ENCODE measurements around the gene FMN1.

FMN1 gene

DNA sequence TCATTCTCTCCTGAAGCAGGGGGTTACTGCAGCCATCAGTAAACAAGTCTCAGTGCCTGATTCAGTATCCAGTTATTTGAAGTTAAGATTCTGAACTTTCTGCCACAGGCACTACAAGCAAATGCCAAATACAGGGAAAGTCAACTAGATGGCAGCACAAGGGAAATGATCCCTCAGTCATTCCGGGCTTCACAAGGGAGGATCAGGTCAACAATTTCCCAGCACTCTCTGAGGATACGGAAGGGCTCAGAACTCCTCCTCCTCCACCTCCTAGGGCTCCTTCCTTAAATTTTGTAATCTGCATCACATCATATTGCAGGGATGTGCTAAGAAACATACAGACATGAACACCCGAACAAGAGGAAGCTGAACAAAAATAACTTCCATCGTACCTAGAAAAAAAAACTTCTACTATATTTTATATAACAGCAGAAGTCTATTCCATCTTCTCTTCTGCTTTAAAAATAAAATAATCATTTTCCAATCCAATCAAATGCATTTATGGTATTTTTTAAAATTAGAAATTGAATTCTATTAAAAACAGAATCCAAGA lies 187.1 kb downstream of the FMN1 start:
- no peak for DNase-seq

DNA sequence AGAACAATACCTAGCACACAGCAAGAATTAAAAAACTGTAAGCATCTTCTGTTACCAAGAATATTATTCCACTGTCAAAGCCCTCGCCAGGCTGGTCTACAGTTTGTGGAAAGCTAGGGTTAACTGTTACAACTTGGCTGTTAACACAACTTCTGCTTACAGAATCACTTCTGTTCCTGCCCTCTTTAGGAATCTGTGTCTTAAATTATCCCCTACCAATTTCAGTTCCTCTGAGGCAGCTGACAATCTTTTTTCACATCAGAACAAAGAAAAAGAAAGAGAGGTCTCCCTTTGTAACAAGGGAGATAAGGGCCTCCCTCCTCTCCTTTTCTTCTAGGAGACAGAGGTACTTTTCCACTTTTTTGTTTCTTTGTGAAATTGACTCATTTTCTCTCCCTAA lies 188.9 kb downstream of the FMN1 start:
- DNase-seq, result no peak

DNA sequence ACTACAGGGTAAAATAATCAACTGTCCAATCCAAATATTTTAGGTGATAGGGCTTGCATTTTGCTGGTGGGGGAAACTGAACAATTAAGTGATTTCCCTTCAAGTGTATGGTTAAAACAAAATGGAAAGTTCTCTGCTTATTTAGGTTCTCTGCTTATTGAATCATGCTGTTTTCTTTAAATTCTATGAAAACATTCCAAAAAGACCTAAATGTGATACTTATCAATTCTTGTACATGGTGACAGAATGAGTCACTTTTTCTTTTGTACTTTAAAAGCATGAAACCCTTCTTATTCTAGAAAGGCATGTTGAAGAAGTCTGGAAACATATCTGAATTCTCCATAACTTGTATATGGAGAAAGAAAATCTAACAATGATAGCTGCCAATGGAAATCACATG lies 192.6 kb downstream of the FMN1 start:
- no peak for DNase-seq

DNA sequence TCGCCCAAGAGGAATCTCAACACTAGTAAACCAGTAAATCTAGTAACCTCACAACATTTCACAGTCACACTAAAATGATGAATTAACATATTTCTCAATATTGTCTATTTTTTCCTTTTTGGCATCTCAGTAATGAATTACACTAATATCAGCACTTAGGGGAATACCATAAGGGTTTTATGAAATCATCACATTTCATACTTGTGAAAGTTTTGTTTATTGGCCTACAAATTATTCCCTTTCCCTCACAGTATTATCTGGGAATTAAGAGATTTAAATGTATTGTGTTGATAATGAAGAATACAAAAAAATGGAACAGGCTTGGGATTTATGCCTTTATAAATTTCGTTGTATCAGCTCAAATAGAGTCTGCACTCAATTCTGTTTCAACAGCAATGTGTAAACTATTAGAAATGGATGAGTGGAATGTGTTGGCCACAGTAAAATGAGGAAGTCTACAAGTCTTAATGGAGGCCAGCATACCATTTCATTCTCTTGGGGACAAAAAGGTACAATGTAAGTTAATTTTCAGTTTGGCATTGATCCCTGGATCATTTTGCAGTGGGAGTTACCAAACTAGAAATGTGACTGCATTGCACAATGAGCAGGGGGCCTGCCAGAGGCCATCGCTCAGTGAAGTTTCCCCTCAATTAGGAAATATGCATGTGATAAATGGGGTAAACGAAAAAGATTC lies 195.4 kb downstream of the FMN1 start:
- no peak for DNase-seq

DNA sequence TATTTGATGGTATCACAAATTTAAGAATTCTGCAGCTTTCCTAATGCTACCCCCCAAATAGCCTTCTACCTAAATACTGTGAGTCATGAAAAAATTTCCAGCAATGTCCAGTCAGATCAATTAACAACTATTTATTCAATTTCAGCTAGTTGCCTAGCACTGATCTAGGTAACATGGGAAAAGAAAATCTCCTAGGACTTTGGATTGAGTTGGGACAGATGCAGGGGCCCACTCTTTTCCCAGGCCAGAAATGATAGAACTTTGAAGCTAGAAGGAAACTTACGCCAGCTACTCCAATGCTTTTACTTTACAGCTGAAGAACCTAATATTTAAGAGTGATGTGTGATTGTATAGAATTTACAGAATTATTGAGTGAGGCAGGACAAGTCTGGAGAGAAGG lies 196.3 kb downstream of the FMN1 start:
- DNase-seq, result no peak

DNA sequence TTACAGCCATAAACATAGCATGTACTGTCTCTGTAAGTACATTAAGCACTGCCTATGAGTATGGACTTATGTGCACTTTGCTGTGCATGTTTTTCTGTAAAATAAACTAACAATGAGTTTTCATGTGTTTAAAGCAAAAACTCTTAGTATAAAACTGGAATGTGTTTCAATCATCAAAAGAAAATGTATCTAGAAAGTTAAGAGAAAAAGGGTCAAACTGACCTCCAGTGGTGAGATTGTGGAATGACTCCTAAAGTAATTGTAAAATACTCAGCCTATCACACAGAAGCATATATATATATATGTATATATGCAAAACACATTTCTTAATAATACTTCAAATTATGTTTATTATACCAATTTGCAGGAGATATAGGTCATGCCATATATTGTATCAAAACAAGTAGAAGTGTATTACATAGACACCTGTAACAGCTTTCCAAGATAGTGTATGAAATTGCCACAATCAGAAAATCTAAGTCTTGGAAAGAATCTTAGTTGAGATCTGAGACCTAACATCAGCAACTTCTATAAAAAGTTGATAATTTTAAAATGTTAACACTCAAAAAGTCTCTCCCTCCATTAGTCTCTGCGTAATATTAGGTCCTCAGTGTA lies 199.6 kb downstream of the FMN1 start:
- peak; percentile 5 for DNase-seq

DNA sequence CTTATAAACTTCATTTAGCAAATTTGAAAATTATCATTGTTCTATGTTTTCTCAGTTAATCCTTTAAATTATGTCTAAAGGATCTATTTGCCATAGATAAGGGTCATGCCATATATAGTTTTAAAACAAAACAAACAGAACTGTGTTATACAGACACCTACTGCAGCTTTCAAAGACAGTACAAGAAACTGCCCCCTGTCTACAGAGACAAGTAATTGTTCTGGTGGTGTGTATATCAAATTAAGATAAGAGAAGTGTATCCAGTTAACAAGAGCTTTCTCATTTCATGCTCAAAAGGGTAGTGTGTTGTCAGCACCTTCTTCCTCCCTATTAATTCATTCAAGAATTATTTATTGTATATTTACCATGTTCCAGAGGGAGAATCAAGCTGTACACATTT lies 201.2 kb downstream of the FMN1 start:
- DNase-seq, result no peak

DNA sequence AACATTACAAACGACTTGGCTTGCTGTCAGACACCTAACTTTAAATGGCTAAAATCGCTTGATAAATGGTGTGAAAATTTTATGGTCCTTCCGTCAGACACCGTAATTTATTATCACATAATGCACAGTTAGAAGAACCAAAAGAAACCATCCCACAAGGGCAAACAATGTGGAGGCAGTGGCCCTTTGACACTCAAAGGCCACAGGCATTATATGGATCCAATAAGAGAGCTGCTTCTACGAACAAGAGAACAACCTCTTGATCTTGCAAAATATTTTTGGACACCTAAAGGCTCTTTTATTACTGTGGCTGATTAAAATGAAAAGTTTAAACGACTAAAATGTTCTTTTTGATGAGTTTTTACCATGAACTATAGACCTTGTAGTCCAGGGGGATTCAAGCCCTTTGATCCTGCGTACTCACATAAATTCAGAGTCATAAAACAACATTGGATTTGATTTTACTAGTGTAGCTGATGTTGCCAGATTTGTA lies 202.8 kb downstream of the FMN1 start:
- no peak for DNase-seq

DNA sequence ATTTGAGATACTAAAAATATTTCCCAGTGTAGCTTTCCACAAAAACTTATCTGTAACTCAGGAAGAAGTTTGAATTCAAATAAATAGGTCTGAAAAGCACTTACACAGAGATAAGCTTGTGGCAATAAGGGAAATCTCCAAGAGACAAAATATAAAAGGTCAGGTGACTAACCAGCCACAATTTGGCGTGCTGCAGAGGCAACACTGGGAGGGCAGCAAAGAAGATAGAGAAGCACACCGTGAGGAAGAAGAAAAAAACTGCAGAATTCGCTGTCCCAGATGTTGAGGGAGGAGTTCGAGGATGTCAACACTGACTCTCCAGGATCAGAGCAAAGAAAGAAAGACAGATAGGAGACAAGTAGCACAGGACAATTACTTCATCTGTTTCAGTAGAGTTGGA lies 204.4 kb downstream of the FMN1 start:
- DNase-seq, result no peak

DNA sequence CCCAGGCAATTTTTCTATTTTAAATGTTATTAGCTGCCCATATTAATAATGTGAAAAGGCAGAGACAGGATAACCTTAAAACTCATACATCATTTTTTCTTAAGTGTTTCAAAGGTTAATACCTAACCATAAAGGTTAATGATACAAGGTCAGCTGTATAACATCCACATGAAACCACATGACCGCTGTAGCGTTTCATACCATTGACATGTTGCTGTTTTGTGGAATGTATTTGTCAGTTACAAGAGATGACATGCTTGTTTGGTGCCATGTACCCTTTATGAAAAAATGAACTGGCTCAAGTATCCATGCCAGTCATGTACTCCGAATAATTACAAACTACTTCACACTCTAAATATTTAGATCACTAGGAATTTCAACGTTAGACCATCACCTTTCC lies 207.4 kb downstream of the FMN1 start:
- DNase-seq, result no peak

DNA sequence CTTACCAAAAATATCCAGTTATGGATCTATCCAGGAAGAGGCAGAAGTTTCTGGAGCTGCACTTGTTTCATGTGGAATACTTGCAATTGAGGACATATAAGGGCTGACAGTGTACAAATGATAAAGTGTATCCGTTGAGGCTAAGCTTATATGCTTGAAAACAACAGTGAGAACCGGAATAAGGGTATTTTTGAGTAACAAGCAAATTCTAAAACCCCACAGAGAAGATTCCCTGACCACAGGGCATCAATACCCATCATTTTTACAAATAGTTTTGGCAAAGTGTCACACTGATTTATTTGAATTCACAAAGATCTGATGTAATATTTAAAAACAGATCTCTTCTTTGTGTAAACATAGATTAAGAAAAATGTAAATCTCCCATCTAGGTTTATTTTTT lies 208.4 kb downstream of the FMN1 start:
- DNase-seq, result no peak

DNA sequence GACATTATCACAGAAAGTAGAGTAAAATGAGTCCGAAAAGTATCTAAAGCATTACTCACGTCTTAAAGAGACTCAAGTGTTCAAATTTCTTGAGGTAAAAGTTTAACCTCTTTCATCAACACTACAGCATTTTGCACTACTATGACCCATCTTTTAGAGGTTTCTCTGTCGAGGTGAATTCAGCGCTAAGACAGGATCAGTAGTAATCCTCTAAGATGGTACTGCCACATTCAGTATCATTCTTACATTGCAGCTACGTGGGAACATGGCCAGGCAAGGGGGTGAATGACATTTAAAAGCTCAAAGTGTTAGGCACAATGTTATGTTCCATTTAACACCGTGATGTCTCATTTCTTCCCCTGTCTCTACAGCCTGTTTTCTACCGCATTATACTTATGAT lies 210.8 kb downstream of the FMN1 start:
- no peak for DNase-seq

DNA sequence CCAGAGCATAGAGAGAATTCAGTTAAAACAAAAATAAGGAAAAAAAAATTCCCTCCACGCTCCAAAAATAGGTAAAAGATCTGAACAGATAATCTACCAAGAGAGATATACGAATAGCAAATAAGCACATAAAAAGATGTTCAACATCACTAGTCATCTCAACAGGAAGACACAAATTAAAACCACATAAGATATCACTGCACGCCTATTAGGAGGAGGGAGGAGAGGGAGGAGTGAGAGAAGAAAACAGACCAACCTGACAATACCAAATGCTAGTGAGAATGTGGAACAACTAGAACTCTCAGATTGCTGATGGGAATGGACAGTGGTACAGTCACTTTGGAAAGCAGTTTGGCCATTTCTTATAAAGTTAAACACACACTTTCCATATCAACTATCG lies 212.5 kb downstream of the FMN1 start:
- DNase-seq, result no peak

DNA sequence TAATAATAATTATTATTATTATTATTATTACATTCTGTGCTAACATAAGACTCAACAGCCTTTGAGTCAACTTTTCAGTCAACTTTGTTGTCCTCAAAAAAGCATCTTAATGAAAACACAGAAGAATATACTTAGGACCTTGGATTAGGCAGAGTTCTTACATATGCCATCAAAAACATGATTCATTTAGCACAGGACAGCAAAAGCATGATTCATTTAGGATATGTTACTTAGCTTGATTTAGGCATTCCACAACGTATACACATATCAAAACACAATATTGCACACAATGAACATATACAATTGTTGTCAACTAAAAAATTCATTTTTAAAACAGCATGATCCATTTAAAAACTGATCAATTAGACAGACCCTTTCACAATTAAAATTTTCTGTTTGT lies 213.0 kb downstream of the FMN1 start:
- DNase-seq, result no peak

DNA sequence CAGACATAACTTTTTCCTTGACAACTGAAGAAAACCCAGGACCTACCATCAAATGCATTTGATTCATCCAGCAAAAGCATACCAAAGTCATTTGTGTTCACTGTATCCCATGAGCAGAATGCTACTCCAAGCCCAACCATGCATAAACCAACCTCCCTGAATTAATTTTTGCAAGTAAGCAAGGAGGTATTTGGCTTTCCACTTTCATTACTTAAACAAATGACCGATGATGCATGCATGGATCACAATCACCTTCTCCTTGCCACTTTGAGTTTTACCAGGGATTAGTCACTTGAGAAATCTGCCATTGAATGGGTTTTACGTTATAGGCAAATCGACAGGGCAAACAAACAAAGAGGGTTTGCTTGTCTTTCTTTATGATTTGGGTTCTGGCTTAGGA lies 214.8 kb downstream of the FMN1 start:
- no peak for DNase-seq

DNA sequence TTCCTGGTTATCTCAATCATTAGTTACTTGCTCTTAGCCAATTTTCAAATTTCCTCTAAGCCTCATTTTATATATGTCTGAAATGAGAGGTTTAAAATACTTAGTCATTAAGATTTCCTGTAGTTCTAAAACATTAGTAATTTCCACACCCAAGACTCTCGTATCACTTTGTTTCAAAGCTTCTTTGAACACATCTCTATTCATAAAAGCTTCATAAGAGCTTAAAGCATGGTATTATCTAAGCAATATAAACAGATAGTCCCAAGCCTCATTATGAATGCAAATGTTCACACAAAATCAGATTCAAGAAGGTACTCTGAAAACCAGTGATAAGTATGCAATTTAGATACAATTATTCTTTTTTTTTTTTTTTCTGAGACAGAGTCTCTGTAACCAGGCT lies 217.0 kb downstream of the FMN1 start:
- DNase-seq, result no peak

DNA sequence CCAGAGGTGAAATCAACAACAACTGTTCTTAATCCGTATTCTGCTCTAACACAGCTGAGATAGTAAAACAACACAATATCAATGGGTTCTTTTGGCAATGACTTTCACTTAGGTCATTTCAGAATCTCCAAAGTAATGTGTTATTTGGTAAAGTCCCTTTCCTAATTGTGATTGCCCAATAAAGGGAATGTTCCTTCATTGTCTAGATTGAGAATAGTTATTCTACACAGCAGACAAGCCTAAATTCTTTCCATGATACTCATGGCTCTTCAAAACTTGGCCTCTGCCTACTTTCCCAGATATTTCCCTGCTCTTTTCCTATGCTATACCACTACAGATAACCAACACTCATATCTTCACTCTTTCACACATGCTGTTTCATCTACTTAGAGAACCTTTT lies 219.8 kb downstream of the FMN1 start:
- DNase-seq, result no peak

DNA sequence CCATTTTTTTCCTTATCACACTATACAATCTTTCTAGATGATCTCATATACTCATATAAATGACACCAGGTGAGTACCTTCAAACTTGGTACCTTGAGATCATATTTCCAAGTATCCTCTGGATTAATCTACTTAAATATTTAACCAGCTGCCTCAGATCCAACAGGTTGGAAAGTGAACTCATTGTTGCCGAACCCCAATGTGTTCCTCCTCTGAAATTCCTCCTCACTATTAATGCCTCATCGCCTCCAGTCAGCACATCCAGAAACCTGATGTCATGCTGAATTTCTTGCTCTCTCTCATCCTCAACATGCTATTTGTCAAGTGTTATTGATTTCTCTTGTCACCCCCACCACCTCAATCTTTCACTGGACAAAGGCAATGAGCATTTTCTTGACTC lies 221.8 kb downstream of the FMN1 start:
- no peak for DNase-seq

DNA sequence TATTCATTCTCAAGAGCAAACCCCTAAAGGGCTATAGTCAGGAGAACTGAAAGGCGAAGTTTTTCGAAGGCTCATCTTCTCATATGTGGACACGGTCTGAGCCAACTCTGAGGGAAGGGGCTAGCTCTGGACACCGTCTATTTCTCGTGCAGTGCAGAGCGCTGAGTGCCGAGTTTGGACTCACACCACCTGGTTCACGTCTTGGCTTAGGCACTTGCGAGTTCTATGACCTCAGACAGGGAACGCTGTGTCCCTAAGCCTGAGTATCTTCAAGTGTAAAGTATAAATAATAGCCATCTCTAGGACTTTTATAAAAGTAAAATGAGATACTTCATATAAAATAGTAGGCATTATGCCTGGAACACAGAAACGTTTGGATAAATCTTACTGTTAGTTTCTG lies 223.7 kb downstream of the FMN1 start:
- no peak for DNase-seq

DNA sequence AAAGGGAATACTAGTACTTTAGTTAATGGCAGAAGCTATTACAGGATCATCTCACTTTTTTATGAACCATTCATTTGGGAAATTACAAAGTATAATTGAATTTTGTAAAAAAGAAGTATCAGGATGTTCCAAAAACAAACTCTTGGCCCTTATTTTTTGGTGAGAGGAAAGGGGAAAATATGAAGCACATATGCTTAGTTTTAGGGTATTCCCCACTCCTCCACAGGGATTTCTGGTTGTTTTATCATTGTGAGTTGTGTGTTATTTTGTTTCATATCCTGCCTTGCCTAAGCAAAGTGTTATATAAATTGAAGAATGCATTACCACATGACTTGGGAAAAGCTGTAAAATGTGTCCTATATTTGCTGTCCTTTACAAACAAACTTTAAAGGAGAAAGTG lies 227.0 kb downstream of the FMN1 start:
- DNase-seq, result no peak

DNA sequence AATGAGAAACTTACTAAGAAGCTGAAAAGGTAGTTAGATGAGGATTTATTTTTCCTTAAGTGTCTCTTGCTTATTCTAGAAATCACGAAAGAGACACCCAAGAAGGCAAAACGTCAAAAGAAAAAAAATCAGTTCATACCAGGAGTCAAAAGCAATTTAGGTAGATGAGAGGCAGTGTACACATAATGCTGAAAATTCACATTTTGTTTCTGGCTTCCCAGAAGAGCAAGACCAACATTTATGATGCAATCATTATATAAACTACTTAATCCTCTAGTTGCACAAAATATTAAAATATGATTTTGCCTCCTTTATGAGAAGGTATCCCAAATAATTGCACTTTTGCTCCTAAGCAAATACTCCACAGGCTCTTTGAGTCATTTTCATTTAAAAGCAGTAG lies 228.0 kb downstream of the FMN1 start:
- DNase-seq, result no peak

DNA sequence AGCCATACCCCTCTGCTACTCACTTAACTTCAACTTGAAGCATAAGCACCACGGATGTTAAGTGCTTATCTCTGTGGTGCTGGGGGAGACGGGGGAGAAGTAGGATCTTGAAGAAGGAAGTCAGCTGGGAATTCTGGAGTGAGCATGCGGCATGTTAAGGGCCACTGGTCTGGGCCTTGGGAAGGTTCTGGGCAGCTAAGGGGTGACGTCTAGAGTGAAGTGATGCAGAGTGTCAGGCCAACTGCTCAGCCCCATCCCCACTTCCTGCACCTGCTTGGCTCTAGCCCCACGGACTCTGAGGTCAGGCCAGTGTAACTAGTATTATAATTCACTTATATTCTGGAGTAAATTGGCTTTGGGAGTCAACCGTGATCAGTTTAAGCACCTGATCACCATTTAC lies 228.6 kb downstream of the FMN1 start:
- DNase-seq, result no peak

DNA sequence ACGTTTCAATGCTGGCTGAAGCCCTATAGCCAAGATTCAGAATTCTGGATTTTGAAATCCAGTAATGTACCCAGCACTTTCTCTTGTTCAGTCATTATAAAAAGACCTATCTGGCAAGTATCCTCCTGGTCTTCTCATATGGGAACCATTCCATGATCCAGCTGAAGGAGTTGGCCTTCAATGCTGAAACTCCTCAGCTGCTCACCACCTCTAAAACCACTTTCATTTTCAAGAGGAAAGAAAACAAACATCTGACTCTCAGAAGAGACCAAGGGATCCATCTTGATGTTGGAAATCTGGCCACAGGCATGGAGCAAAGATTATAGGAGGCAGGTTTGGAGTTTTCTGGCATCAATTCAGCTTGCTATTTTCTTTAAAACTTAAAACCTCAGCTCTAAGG lies 235.4 kb downstream of the FMN1 start:
- DNase-seq, result no peak

DNA sequence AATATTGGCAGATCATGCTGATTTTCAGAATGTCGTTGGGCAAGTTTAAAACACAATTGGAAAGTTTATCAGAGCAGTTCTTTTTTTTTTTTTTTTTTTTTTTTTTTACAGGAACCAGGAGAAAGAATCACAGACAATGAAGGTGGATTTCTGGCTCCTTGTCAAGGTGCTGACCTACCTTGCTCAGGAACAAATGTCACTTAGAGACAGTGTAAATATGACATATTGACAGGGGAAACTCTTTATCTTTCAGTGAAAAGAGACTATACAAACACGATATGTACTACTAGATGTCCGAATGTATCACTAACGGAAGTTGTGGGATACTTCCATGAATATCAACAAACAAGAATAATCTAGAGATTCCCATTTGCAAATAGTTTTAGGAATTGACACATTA lies 237.3 kb downstream of the FMN1 start:
- no peak for DNase-seq

DNA sequence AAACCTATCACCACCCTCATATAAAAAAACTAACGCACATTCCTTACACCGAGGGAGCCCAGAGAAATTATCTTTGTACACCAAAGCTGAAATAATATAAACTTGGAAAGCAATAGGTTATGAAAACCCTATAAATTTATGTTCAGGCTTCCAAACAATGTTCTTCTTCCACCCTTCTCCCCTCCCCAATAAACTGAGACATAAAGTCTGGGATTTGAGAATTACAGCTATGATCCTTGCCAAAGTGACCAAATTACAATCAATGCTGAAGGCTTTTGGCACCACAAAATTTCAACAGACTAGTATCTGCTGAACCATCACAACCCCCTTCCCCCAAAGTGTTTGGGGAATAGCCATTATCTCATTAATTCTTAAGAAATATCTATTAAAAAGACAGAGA lies 237.8 kb downstream of the FMN1 start:
- no peak for DNase-seq
